NCI-H774 (cell line): Measurements from ENCODE around the gene HOXA5.

ENCODE experiments used
- DNase-seq: peaks from one replicate; lab custom pipeline; 2025; lab: John Stamatoyannopoulos, UW

The HOXA5 gene

GRCh38 chr7:27143023-27143949 lies at the start of gene HOXA5:
TSS of gene HOXA5 (minus strand) at chr7:27143681. CDS start at chr7:27143607, 74 bp downstream.
- no peak for DNase-seq

- DNase-seq = no peak
These were observed 49.3 kb upstream of the HOXA5 start for GRCh38 chr7:27192546-27193334.

- DNase-seq = no peak
These were observed 48.5 kb upstream of the HOXA5 start for GRCh38 chr7:27191833-27192545.

- no peak for DNase-seq
These were observed 47.8 kb upstream of the HOXA5 start for GRCh38 chr7:27191161-27191731.

GRCh38 chr7:27189997-27190748 lies 46.7 kb upstream of the HOXA5 start:
- no peak for DNase-seq

- DNase-seq = no peak
These were observed 46.0 kb upstream of the HOXA5 start for GRCh38 chr7:27189295-27189996.

- no peak for DNase-seq
These were observed 45.2 kb upstream of the HOXA5 start for GRCh38 chr7:27188386-27189294.

GRCh38 chr7:27187475-27188385 lies 44.2 kb upstream of the HOXA5 start:
- no peak for DNase-seq

- no peak for DNase-seq
These were observed 43.4 kb upstream of the HOXA5 start for GRCh38 chr7:27186668-27187474.

- DNase-seq = no peak
These were observed 42.6 kb upstream of the HOXA5 start for GRCh38 chr7:27185854-27186667.

GRCh38 chr7:27185013-27185853 lies 41.8 kb upstream of the HOXA5 start, which contains the start of gene HOXA11:
TSS of gene HOXA11 (minus strand) at chr7:27185232. CDS start at chr7:27185144, 88 bp downstream.
- DNase-seq = no peak

- no peak for DNase-seq
These were observed 41.0 kb upstream of the HOXA5 start for GRCh38 chr7:27184337-27185012.

GRCh38 chr7:27183682-27184336 lies 40.3 kb upstream of the HOXA5 start:
- peak; percentile 11 for DNase-seq

GRCh38 chr7:27182861-27183681 lies 39.6 kb upstream of the HOXA5 start:
- no peak for DNase-seq
